ENCODE results near the gene P3H1. TPM values are rescaled to one million over a fixed set of nuclear protein-coding genes. Genes with fewer than 3 reads are reported as not detected.
"Not testable (repeated sequence)": the region's sequence is repeated elsewhere in the genome, so short reads cannot be mapped to it uniquely, and the experiment has no call there.

P3H1 gene
- total and polyA plus RNA-seq, 2 donors (not counting 1 experiment from before 2014, with no cell fraction given): 42.2 to 51.3 TPM

DNA sequence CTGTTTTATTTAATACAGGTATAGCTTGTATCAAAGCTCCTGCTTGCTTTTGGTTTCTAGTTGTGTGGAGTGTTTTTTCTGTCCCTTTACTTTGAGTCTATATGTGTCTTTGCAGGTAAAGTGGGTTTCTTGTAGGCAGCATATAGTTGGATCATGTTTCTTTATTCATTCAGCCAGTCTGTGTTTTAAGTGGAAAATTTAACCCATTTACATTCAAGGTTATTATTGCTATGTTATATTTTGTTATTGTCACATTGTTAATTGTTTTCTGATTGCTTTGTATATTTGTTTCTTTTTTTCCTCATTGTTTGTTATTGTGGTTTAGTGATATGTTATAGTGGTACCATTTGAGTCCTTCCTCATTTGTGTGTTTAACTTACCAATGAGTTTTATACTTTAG lies 53.5 kb downstream of the P3H1 start:
- H3K79me2 ChIP-seq (ENCODE audit: control insufficient read depth, insufficient read depth, low read length): peaks cover 25% of the 10 kb centered on the region
- no peaks in the 10 kb centered on the region for H3K4me1 ChIP-seq (ENCODE audit: control insufficient read depth in 2 of 2, insufficient read depth in 2 of 2, low read length in 2 of 2)
- H3K36me3 ChIP-seq (replicated peaks in 1 of 2; ENCODE audit: control extremely low read depth in 1 of 2, control insufficient read depth in 1 of 2, extremely low read depth in 1 of 2, insufficient read depth in 2 of 2, low read length in 1 of 2): peaks cover 8 to 14% of the 10 kb centered on the region in 2 experiments
- no peak overlapping the region for H3K4me3 ChIP-seq (ENCODE audit: control extremely low read depth in 1 of 5, extremely low read depth in 1 of 5, insufficient read depth in 1 of 5, low read depth in 2 of 5, low read length in 4 of 5)
- H3K27ac Mint-ChIP-seq: no peak overlapping the region
- H3K9me3 ChIP-seq (ENCODE audit: control extremely low read depth in 1 of 3, control insufficient read depth in 2 of 3, insufficient read depth in 1 of 3, low read length in 2 of 3): peaks cover 7 to 20% (median 19%) of the 10 kb centered on the region in 3 donors
- ChIA-PET CTCF (interaction anchor here (0.6 kb wide), 1 partner anchor 371 kb away, joined by 3 read pairs; no protein-coding TSS in a partner anchor), POLR2A (no interaction called here)
- H2AFZ ChIP-seq (ENCODE audit: insufficient read depth, low read depth, low read length, poor library complexity, severe bottlenecking): no peak overlapping the region
- DNase-seq (no peak), ATAC-seq (ENCODE audit: low read depth) (no peak)
- no peak overlapping the region for H3K4me3 Mint-ChIP-seq
- H4K20me1 ChIP-seq (ENCODE audit: control insufficient read depth, insufficient read depth, low read length, poor library complexity, severe bottlenecking): peaks cover 7% of the 10 kb centered on the region
- TF ChIP-seq, protein P1, sequence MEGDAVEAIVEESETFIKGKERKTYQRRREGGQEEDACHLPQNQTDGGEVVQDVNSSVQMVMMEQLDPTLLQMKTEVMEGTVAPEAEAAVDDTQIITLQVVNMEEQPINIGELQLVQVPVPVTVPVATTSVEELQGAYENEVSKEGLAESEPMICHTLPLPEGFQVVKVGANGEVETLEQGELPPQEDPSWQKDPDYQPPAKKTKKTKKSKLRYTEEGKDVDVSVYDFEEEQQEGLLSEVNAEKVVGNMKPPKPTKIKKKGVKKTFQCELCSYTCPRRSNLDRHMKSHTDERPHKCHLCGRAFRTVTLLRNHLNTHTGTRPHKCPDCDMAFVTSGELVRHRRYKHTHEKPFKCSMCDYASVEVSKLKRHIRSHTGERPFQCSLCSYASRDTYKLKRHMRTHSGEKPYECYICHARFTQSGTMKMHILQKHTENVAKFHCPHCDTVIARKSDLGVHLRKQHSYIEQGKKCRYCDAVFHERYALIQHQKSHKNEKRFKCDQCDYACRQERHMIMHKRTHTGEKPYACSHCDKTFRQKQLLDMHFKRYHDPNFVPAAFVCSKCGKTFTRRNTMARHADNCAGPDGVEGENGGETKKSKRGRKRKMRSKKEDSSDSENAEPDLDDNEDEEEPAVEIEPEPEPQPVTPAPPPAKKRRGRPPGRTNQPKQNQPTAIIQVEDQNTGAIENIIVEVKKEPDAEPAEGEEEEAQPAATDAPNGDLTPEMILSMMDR (IDR thresholded peaks at IDR 0.05): no peak
- TF ChIP-seq EZH2 (IDR thresholded peaks at IDR 0.05; ENCODE audit: borderline replicate concordance, insufficient read depth, low read depth, low read length, poor library complexity, severe bottlenecking): no peak
- no peak overlapping the region for H3K9ac ChIP-seq (ENCODE audit: low read length)
- H3K27ac ChIP-seq (ENCODE audit: low read length in 2 of 2): no peak overlapping the region
- H3K27me3 ChIP-seq (replicated peaks in 1 of 4; ENCODE audit: control extremely low read depth in 1 of 4, control insufficient read depth in 3 of 4, insufficient read depth in 4 of 4, low read length in 3 of 4): no peaks in the 10 kb centered on the region
- H3K9me3 Mint-ChIP-seq (ENCODE audit: insufficient read depth): peaks cover 12% of the 10 kb centered on the region
- H3K27me3 Mint-ChIP-seq: no peaks in the 10 kb centered on the region
- intact Hi-C loops (cut with micrococcal nuclease): no loop called here
- H3K4me2 ChIP-seq (replicated peaks; ENCODE audit: low read depth, low read length, poor library complexity, severe bottlenecking): no peak overlapping the region
- no peaks in the 10 kb centered on the region for H3K4me1 Mint-ChIP-seq

DNA sequence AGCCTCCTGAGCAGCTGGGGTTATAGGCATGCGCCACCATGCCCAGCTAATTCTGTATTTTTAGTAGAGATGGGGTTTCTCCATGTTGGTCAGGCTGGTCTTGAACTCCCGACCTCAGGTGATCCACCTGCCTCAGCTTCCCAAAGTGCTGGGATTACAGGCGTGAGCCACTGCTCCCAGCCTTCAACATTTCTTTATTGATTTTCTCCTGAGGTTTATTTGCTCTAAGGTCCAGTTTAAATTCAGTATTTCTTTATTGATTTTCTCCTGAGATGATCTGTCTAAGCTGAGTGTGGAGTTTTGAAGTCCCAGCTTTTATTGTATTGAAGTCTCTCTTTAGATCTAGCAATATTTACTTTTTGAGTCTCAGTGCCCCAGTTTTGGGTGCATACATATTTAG lies 54.0 kb downstream of the P3H1 start:
- H3K4me2 ChIP-seq (replicated peaks; ENCODE audit: low read depth, low read length, poor library complexity, severe bottlenecking); H3K4me1 ChIP-seq (ENCODE audit: control insufficient read depth in 2 of 2, insufficient read depth in 2 of 2, low read length in 2 of 2); H3K9ac ChIP-seq (ENCODE audit: low read length); ATAC-seq (ENCODE audit: low read depth); H3K4me1 Mint-ChIP-seq; DNase-seq; H3K27ac Mint-ChIP-seq; H3K27ac ChIP-seq (ENCODE audit: low read length in 2 of 2); H3K4me3 Mint-ChIP-seq; H2AFZ ChIP-seq (ENCODE audit: insufficient read depth, low read depth, low read length, poor library complexity, severe bottlenecking); H3K4me3 ChIP-seq (ENCODE audit: control extremely low read depth in 1 of 5, extremely low read depth in 1 of 5, insufficient read depth in 1 of 5, low read depth in 2 of 5, low read length in 4 of 5); H3K27me3 ChIP-seq (replicated peaks in 1 of 4; ENCODE audit: control extremely low read depth in 1 of 4, control insufficient read depth in 3 of 4, insufficient read depth in 4 of 4, low read length in 3 of 4); H4K20me1 ChIP-seq (ENCODE audit: control insufficient read depth, insufficient read depth, low read length, poor library complexity, severe bottlenecking); H3K27me3 Mint-ChIP-seq; POLR2A ChIA-PET; intact Hi-C loops (cut with micrococcal nuclease): not testable (repeated sequence)
- Histone ChIP-seq H3K36me3 (replicated peaks in 1 of 2; ENCODE audit: control extremely low read depth in 1 of 2, control insufficient read depth in 1 of 2, extremely low read depth in 1 of 2, insufficient read depth in 2 of 2, low read length in 1 of 2) (peaks cover 11 to 14% of the 10 kb centered on the region in 2 experiments), H3K9me3 (ENCODE audit: control extremely low read depth in 1 of 3, control insufficient read depth in 2 of 3, insufficient read depth in 1 of 3, low read length in 2 of 3) (peaks cover 7 to 20% (median 19%) of the 10 kb centered on the region in 3 donors), H3K79me2 (ENCODE audit: control insufficient read depth, insufficient read depth, low read length) (peaks cover 25% of the 10 kb centered on the region)
- WGBS (ENCODE audit: insufficient coverage): 100% methylated on average over 1 of the region's 3 CpGs
- CTCF ChIA-PET: interaction anchor here (0.6 kb wide), 1 partner anchor 371 kb away, joined by 3 read pairs; no protein-coding TSS in a partner anchor
- peaks cover 12% of the 10 kb centered on the region for H3K9me3 Mint-ChIP-seq (ENCODE audit: insufficient read depth)

Measured in B cell (primary cell).